Mesothelial cell of epicardium (in vitro differentiated cells): Measurements from ENCODE around the gene CEP164. TPM values are rescaled to one million over a fixed set of nuclear protein-coding genes. Genes with fewer than 3 reads are reported as not detected.

Experiments used
- DNase-seq, 2 experiments: peaks; one replicate each; pipeline ENCODE4 v3.0.0; 2021; ENCODE audit warnings: low spot score in 2 of 2; ENCODE audit not compliant: unreplicated experiment in 2 of 2
- H3K27ac Mint-ChIP-seq: 2 replicates; pipeline ENCODE4 v1.8.0; 2021; ENCODE audit warnings: mixed read lengths
- H3K27me3 Mint-ChIP-seq: 2 replicates; pipeline ENCODE4 v1.8.0; 2021; ENCODE audit warnings: low read depth, mixed read lengths
- H3K36me3 Mint-ChIP-seq: 2 replicates; pipeline ENCODE4 v1.8.0; 2021; ENCODE audit warnings: mixed read lengths
- H3K4me1 Mint-ChIP-seq: 2 replicates; pipeline ENCODE4 v1.8.0; 2021; ENCODE audit warnings: mixed read lengths
- H3K4me3 Mint-ChIP-seq: 2 replicates; pipeline ENCODE4 v1.8.0; 2021; ENCODE audit warnings: mild to moderate bottlenecking, moderate library complexity, mixed read lengths
- H3K9me3 Mint-ChIP-seq: 2 replicates; pipeline ENCODE4 v1.8.0; 2021; ENCODE audit warnings: mixed read lengths
- total RNA-seq: library from RNA; stranded (reverse); gene quantifications from 3 replicates; pipeline ENCODE4 v1.2.1, GENCODE V29; 2021
- TF ChIP-seq, protein P1 (sequence below): fragments of 200-600 bp; sonication (generic); IDR thresholded peaks from one replicate; pipeline ENCODE4 v1.5.0; 2021; ENCODE audit warnings: antibody characterized with exemption; ENCODE audit not compliant: unreplicated experiment

Gene CEP164
- total RNA-seq, 1 donor from 2014 or later, result 51.1 TPM

DNA sequence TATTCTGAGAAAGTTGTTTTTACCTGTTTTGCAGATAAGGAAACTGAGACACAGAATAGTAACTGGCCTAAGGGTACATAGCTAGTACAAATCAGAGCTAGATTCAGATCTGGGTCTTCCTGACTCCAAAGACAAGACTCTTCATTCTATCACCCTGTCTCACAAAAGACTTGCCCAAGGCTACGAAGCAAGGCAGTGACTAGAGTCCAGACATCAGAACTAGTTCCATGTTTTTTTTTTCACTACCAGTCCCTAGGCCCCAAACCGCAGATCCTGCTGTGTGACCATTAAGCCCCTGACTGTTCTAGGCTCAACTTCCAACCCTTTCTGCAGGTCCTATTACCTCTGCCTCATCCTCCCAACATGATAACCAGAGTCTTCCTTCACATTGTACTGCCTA, 35.0 kb upstream of the CEP164 start:
- H3K4me3 Mint-ChIP-seq, result no peak overlapping the region
- H3K4me1 Mint-ChIP-seq, result no peaks in the 10 kb centered on the region
- no peaks in the 10 kb centered on the region for H3K9me3 Mint-ChIP-seq
- DNase-seq, result no peak
- no peaks in the 10 kb centered on the region for H3K27me3 Mint-ChIP-seq
- H3K36me3 Mint-ChIP-seq, result peaks cover 47% of the 10 kb centered on the region
- no peak overlapping the region for H3K27ac Mint-ChIP-seq
- TF ChIP-seq, protein P1, sequence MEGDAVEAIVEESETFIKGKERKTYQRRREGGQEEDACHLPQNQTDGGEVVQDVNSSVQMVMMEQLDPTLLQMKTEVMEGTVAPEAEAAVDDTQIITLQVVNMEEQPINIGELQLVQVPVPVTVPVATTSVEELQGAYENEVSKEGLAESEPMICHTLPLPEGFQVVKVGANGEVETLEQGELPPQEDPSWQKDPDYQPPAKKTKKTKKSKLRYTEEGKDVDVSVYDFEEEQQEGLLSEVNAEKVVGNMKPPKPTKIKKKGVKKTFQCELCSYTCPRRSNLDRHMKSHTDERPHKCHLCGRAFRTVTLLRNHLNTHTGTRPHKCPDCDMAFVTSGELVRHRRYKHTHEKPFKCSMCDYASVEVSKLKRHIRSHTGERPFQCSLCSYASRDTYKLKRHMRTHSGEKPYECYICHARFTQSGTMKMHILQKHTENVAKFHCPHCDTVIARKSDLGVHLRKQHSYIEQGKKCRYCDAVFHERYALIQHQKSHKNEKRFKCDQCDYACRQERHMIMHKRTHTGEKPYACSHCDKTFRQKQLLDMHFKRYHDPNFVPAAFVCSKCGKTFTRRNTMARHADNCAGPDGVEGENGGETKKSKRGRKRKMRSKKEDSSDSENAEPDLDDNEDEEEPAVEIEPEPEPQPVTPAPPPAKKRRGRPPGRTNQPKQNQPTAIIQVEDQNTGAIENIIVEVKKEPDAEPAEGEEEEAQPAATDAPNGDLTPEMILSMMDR, result no peak

DNA sequence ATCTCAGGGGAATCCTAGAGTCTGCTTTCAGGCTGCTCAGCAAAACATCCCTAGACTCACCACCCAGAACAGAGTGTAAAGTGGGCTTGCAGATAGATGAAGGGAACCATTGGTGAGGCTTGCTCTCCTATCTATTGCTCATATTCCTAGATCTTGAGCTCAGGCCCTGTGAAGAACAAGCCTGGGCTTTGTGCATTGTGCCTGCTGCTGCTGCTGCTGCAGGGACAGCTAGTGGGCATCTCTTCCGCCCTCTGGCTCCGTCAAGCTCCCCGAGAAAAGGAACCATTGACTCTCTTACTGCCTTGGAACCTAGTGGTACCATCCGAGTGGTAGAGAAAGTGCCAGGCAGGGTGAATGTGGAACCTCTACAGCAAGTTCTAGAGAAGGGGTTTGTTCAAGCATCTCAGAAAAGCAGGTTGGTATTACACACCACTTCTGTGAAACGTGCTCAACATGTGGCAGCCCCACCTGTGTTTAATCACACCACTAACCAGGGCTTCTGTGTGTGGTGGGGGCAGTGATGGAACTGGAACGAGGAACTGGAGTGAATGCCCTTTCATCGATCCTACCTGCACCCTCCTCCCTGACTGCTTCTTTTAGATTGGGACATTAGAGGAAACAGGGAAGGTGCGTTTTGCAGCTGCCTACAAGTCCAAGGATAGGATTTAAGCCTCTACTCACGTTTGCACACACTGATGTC, 32.1 kb upstream of the CEP164 start:
- Mint-ChIP-seq H3K4me1 (peaks cover 16% of the 10 kb centered on the region), H3K36me3 (peaks cover 30% of the 10 kb centered on the region), H3K4me3 (no peak overlapping the region), H3K27ac (no peak overlapping the region), H3K9me3 (no peaks in the 10 kb centered on the region), H3K27me3 (no peaks in the 10 kb centered on the region)
- DNase-seq, result no peak
- TF ChIP-seq, protein P1, result no peak

DNA sequence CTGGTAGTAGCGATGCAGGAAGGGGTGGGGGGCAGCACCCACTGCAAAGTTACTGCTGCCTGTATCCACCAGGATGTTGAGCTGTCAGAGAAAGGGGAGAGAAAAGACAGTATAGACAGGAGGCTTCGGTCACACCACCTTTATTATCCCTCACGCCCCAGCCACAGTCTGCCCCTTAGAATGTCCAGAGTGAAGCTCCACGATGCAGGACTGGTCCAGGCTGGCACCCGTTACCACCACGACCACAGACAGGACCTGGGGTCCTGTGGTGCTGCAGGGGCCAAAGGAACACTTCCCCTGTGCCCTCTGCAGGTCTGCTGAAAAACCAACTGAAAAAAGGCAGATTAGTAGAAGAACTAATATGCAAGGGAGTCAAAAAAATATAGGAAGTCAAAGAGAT, 30.8 kb upstream of the CEP164 start:
- Mint-ChIP-seq H3K4me3 (no peak overlapping the region), H3K4me1 (peaks cover 25% of the 10 kb centered on the region), H3K9me3 (no peaks in the 10 kb centered on the region), H3K27ac (no peak overlapping the region), H3K27me3 (no peaks in the 10 kb centered on the region), H3K36me3 (peaks cover 20% of the 10 kb centered on the region)
- DNase-seq, result no peak
- TF ChIP-seq, protein P1, result no peak

DNA sequence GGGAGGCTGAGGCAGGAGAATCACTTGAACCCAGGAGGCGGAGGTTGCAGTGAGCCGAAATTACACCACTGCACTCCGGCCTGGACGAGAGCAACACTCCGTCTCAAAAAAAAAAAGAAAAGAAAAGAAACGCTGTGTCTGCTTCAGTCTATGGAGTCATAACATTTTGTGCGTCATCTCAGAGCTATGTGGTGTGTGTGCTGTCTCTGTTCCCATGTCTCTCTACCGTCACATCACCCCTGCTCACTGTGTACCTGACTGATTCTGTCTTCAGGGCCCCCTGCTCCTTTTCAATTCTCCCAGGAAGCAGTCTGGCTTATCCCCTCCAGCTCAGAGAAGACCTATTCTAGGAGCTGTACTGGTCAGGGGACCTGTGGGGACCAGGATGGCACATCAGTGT, 29.5 kb upstream of the CEP164 start:
- no peaks in the 10 kb centered on the region for H3K9me3 Mint-ChIP-seq
- DNase-seq, result no peak
- TF ChIP-seq, protein P1, result no peak
- H3K4me3 Mint-ChIP-seq, result no peak overlapping the region
- H3K27ac Mint-ChIP-seq, result peak overlapping the region; percentile 43
- no peaks in the 10 kb centered on the region for H3K27me3 Mint-ChIP-seq
- peaks cover 25% of the 10 kb centered on the region for H3K4me1 Mint-ChIP-seq
- H3K36me3 Mint-ChIP-seq, result peaks cover 12% of the 10 kb centered on the region

DNA sequence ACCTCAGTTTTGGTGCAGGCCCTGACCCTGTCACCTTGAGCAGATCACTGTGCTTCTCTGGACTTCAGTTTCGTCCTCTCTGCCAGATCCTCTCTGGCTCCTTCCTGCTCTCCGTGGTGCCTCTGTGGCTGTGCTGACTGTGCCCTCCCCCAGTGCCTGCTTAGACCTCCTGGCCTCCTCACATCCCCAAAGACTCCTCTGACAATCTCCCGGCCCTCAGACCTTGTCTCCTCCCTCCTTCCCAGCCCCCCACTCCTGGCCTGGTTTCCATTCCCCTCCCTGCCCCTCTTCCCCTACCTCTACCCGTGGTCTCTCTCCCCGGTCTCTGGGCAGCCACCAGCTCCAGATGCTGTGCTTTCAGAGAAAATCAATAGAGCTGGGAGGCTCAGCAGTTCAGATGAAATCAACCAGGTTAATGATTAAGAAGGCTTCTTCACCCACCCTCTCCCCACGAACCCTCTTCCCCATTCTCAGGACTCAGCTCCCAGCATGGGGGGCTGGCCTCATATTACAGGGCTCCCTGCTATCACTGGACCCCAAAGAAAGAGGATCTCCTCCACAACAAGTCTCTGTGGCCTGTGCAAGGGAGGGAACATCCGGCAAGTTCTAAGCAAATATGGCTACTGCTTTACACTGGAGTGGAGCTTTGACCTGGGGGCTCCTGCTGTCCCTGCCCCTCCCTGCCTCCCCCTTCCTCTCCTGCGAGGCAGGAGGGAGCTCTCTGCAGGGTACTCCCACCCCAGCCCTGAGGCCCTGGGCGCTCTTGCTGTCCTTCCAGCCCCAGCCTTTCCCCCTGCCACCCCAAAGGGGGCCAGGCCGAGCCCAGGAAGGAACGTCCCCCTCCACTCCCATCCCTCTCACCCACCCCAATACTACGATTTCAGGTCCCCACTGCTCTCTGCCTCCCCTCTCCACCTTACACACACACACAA, 28.0 kb upstream of the CEP164 start:
- peak overlapping the region; percentile 96 for H3K27ac Mint-ChIP-seq
- no peak for DNase-seq
- H3K36me3 Mint-ChIP-seq, result peaks cover 6% of the 10 kb centered on the region
- TF ChIP-seq, protein P1, result no peak
- H3K4me1 Mint-ChIP-seq, result peaks cover 25% of the 10 kb centered on the region
- H3K27me3 Mint-ChIP-seq, result no peaks in the 10 kb centered on the region
- peak overlapping the region; percentile 45 for H3K4me3 Mint-ChIP-seq
- no peaks in the 10 kb centered on the region for H3K9me3 Mint-ChIP-seq
